SK-N-MC (cell line): Measurements from ENCODE around the gene ESRRB.

Experiments used
- EZH2 ChIP-seq: fragments of 200-600 bp; sonication (generic); IDR thresholded peaks from one replicate; pipeline ENCODE4 v1.6.1; 2017; ENCODE audit warnings: antibody characterized with exemption
- FOXP2 ChIP-seq: optimal IDR thresholded peaks from 2 replicates; pipeline ENCODE3; 2011; ENCODE audit warnings: mild to moderate bottlenecking, moderate library complexity; ENCODE audit not compliant: insufficient read depth; ENCODE audit errors: extremely low read length, control extremely low read depth
- POLR2AphosphoS5 ChIP-seq: IDR thresholded peaks from 2 replicates; pipeline ENCODE4 v1.6.1; 2012; ENCODE audit warnings: mild to moderate bottlenecking, low read depth, low read length, borderline replicate concordance

DNA sequence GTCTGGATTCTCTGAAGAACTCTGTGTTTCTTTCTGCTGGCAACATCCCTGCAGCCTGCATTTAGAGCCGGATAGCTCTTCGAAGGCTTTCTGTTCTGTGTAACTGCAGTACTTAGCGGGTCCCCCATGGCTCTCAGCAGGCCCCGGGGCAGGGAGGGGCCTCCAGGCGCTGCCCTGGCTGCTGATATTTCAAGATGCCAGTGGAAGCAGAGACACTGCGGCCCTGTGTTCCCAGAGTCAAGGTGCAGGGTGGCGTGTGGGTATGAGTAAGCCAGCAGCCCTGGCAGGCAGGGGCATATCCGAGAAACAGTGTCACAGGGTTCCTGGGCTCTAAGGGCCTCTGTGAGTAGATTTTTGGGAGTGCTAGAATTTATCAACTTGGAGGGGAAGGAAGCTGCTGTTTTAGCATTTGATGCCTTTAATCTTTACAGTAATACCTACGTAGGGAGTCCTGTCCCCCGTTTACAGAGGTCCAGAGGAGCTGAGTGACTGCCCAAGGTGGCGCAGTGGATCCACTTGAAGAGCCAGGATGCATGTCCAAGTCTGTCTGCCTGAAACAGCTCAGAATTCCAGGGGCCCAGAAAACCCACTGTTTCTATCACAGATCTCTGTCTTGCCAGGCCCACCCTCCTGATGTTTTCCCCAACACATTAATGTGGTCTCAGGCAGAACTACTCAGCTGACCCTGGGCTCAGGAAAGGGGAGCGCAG is 16.2 kb downstream of the ESRRB start:
- TF ChIP-seq FOXP2 (no peak), EZH2 (no peak), POLR2AphosphoS5 (no peak)
